Measurements from ENCODE around the gene SLC26A2.

- TF ChIP-seq CTCF (IDR thresholded peaks at IDR 0.05) (no peak), POLR2AphosphoS5 (IDR thresholded peaks at IDR 0.05) (no peak)
These were observed 56.0 kb downstream of the SLC26A2 start for GRCh38 chr5:150016537-150016936.

Measured in transverse colon (tissue), 4 donors.